Stimulated activated CD8-positive, alpha-beta memory T cell treated with anti-CD3 and anti-CD28 coated beads, Interleukin-12 subunit alpha, Interleukin-12 subunit beta, amount 100 ng/mL, for 24 hours (primary cell): Measurements from ENCODE around the gene EML3.
"Not testable (repeated sequence)": the region's sequence is repeated elsewhere in the genome, so short reads cannot be mapped to it uniquely, and the experiment has no call there.

Experiments
- DNase-seq: peaks from one replicate; pipeline ENCODE4 v3.0.0-alpha.2; 2020; ENCODE audit errors: extremely low read depth

Gene EML3

DNA sequence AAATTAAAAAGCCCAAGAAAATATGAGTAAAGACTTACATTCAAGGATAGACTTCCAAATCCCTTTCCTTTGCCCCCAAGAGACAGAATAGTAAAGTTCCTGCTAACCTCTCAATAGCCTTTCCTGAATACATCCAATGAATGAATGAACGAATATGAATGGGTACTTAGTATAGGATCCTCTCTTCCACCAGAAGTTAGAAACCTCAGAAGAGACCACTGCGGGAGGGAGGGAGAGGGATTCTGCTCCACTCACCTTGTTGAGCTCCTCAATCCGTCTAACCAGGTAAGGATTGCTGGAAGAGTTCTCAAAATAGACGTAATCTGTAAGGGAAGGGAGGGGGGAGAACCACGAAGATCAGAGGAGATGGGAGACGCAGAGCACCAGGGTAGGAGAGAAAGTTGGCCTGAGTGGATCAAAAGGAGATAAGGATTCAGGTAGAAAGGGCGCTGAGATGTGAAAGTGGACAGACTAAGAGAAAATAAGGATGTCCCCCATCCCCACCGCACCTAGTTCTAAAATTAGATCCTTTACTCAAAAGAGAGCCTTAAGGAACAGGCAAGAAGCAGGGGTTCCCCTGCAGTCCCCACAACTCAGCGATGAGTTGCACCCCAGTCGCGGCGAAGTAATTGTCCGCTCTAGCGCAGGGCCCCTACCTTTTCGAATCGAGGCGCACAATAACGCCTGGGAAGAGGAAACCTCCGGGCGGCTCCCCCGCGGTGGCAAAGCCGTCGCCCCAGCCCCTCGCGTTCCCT, 12.0 kb downstream of the EML3 start:
- DNase-seq: no peak

DNA sequence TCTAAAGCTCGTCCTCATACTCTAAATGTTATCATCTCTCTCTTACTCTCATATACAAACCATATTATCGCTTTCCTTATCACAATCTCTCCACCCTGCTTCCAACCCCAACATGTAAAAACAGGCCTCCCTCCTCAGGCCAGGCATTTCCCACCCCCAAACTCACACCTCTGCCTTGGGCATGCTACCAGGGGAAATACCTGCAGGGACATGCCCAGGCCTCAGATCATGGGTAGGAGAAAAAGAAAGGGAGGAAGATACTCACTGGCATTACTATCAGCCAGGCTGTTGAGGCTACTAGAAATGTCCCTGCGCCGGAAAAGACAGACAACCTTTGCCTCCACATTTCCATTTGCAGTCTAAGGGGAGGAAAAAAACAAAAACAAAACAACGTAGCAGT, 12.7 kb downstream of the EML3 start:
- DNase-seq: no peak

DNA sequence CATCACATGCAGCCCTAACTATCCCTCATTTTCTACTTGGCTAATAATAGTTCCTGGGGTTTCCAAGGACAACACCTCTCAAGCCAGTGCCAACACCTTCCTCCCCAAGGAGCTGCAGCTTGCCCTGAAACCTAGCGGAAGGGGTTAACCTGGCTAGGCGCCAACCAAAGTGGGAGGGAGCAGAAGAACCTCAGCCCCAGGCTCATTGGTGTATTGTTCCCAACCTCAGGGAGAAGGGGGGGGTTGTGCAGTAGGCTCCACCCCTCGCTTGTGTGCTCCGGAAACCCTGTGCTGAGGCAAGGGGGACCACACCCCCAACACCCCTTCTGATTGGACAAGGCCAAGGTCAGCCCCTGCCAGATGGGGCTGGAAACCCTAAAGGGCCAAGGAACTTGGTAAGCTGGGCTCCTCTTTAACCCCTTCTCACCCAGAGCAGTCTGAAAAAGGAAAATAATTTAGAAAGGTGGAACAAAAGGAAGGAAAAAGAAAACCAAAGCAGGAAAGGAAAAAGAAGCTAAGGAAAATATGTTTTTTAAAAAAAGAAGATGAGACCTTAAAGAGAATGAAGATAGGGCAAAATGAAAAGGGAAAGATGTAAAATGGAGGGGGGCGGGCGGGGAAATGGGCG, 13.4 kb downstream of the EML3 start:
- DNase-seq: peak; percentile 92

DNA sequence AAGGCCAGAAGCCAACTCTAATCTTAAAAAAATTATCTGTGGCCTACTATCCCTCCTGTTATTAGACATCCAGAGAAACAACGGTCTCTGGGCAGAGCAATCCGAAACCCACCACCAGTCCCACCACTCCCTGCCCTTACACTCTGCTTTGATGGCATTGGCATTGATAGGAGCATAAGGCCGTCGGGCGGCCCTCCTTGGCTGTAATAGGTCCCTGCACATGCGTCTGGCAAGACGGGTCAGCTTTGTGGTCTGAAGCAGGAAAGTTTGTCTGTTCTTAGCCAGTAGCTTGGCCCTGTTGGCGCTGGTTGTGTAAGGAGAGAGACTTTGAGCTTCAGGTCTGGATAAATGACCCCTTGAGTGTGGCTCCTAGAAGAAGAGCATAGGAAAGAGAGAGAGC, 17.5 kb downstream of the EML3 start:
- DNase-seq: no peak

DNA sequence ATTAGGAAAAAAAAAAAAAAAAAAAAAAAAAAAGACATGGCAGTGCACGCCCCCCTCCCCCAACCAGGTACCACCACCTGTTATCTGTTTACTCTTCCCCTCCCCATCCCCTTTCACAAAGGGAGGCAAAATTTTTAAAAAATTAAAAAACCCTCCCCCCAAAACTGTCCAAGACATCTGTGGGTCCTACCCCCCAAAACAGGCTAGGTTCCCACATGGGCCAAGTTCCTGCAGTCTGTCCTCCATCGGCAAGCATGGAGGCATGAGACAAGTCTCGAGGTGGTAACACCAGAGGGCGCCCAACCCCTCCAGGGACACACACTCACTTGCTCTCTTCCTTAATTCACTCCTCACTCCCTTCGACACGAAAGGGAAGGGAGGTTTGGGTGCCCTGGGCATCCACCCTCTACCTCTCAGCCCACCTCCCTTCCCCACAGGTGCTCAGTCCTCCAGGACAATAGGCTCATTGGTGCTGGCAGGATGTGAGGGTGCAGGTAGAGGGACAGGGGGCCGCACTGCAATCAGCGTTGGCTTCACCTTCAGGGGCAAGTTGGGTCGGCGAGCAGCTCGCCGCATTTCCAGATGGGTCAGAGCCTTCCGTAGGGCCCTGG, 19.0 kb downstream of the EML3 start:
- DNase-seq: no peak

DNA sequence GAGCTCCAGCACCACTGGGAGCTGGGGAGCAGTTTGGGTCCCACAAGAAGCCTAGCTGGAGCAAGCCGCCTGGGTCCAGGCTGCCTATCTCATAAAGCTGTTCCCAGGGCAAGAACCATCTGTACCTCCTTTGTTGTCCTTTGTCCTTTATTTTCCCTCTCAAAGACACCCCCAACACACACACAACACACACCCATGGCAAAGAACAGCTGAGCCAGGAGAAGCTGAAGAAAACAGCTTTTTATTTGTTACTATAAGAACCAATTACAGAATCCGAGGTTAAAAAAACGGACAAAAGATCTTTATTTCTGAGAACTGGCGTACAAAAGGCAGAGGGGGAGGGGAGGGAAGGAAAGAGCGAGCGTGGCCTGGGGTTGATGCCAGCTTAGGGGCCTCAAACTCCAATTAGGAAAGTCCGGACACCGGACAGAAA, 19.6 kb downstream of the EML3 start:
- DNase-seq: no peak

DNA sequence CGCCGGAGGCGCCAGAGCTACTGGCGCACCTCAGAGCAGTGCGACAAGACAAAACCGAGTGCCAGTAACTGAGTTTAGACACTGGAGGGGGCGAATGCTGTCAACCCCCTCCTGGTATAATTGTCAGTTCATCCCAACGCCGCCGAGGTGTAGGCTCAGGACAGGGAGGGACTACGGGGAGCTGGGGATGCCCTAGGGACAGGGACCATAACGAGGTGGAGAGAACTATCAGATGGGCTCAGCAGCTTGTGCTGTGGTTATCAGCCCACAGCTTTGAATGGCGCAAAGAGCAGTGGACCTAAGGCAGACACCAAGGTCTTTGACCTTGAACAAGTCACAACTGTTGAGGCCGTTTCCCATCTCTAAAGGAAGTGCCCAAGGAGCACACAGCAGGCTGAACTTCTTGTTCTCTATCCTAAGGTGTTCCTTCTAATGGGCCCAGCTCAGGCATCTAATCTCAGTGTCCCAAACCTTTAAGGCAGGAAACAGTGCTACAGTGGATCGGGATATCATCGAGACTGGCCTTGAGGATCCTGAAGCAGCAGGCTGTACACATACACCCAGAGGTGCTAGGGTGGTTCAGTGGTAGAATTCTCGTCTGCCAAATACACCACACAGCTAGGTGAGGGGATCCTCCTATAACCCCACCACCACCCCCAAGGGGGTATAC, 20.3 kb downstream of the EML3 start:
- DNase-seq: no peak

DNA sequence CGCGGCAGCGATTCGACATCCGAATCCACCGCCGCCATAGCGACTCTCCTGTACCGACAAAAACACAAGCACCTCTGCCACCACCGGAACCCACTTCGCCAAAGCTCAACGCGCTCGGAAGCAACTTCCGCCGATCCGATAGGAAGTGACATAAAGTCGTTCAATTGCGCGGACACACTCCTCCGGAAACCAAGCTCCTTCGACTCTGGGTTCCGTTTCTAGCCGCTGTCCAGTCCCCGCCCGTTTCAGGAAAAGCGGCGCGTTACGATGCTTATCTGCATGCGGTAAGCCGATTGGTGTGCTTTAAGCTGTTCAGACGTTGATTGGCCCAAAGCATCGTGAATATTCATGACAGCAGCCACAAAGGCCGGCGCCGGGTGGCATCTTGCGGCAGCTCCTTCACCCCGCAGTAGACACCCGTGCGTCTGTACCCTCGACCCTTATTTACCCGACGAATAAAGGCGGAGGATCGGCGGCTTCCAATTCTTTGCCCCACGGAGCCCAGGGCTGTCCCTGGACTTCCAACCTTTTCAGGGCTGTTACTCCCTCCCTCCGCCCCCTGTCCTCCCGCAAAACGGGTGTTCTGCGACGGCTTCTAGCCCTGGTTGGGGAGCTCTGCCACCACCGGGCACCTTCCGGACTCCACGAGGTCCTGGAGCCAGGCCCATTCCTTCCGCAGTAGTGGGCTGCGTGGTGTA, 21.0 kb downstream of the EML3 start, which contains the start of gene TUT1:
Gene TUT1 (minus strand): TSS at position 76 of the 698 bp plus-strand sequence. CDS start 38 bp downstream, at position 38.
- DNase-seq: peak; percentile 83

DNA sequence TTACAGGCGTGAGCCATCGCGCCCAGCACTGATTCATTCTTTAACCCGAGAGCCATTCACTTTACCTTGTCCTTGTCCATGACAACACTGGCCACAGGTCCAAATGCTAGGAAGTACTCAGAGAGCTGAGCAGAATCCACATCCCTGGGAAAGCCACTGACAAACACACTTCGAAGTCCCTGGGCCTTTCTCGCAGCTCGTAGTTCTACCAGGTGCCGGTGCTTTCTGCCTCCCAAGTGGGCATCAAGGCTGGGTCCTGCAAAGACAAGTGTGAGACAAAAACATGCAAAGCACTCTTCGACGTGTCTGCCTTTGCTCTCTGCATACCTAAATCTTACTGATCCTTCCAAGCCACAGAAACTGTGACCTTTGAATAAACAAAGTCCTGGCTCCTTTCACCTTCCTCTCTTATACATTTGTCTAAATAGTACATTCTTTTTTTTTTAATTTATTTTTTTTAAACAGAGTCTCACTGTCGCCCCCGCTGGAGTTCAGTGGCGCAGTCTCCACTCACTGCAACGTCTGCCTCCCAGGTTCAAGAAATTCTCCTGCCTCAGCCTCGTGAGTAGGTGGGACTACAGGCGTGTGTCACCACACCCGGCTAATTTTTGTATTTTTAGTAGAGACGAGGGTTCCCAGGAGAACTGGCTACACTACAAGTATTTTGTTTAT, 23.5 kb downstream of the EML3 start:
- no peak for DNase-seq

DNA sequence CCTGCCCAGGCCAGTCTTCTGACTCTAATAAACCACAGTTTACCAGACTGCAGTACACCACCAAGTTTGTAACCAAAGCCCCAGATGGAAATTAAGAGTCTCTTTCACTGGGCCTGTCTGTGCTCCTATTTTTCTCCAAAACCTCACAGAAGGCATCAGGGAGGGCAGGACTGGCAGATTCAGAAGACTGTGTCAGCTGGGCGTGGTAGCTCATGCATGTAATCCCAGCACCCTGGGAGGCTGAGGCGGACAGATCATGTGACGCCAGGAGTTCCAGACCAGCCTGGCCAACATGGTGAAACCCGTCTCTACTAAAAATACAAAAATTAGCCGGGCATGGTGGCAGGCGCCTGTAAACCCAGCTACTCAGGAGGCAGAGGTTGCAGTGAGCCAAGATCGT, 27.2 kb downstream of the EML3 start:
- DNase-seq: not testable (repeated sequence)

DNA sequence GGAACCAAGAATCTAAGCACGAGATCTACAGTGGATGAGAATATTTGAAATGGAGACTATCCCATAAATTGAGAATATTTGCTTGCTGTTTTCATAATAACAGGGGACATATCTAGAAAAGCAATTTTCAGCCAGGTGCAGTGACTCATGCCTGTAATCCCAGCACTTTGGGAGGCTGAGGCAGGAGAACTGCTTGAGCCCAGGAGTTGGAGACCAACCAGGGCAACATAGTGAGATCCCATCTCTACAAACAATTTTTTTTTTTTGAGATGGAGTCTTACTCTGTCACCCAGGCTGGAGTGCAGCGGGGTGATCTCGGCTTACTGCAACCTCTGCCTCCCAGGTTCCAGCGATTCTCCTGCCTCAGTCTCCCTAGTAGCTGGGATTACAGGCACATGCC, 30.8 kb downstream of the EML3 start:
- not testable (repeated sequence) for DNase-seq

DNA sequence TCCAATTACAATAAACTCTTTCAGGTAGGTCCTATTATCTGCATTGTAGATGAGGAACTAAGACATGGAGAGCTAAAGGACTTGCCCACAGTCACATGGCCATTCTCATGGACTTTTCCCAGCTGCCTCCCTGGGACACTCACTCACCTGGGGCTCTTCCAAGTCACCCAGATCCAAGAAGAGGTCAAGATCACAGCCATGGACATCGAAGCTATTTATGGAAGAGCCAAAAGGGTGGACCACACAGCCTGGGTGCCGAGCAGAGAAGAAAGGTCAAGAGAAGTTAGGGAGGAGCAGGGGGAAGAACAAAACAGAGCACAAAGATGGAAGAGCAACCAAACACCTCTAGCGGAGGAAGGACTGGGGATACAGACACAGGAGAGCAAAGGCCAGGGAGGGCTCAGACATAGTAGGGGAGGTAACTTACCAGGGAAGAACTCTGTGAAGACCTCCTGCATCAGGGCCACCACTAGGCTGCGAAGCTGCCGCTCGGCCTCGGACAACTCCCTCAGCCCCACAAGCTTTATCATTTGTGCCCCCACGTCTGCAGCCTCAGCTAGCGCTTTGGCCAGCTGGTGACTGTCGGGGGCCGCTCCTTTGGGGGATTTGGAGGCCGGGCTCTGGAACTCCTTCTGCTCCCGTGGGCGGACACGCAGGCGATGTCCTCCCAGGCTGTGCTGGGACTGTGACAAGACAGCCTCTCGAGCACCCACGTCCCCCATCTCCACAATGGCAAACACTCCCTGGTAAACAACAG, 31.4 kb downstream of the EML3 start:
- no peak for DNase-seq

DNA sequence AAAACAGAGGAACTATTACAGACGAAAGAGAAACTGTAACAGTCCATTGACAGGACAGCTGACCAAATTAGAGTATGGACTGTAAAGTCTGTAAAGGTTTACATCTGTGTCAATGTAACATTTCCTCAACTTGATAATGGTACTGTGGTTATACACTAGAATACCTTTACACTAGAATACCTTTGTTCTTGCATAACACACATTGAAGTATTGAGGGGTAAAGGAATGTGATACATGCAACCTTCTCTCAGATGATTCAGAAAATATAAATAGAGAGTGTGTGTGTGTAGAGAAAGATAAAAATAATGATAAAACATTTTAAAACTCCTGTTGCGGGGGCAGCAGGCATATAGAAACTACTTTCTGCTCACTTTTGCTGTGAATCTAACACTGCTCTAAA, 33.3 kb downstream of the EML3 start:
- no peak for DNase-seq

DNA sequence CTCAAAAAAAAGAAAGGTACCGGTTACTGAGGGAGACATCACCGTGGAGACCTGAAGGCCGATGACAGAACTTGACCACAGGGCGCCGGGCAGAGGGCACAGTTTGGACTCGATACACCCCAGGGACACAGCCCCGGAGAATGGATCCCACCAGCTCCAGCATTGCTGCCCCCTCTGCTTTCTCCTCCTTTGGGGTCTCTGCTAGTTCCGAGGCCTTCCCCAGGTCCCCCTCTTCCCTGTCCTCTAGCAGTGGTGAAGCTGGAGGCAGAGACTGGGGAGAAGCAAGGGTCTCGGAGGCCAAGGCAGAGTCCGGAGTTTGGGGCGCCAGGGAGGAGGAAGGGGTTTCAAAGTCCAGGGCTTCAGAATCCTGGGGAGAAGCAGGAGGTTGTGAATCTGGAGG, 34.0 kb downstream of the EML3 start:
- no peak for DNase-seq

DNA sequence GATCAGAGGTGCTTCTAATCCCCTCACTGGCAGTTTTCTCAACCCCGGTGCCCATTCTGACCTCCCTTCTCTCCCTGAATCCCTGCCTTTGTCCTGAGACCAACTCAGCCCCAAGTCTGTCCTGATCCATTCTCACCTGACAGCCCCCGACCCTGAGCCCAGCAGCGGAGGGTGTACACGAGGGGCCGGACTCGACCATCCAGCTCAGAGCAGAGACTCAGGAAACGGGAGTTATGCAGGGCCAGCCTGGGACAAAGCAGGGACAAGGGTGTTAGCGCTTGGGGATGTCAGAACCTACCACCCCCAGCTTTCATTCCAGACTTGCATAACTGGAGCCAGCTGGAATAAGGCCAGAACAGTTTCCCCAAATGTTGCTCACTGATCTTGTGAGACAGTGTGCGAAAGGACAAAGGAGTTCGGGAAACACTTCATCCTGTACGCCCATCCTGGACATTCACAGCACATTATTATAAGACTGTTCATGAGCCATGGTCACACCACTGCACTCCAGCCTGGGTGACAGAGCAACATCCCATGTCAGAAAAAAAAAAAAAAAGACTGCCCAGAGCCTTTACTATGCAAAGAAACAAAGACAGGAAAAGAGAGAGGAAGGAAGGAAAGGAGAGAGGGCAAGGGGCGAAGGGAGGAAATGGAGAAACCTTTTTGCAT, 35.4 kb downstream of the EML3 start:
- DNase-seq: no peak

DNA sequence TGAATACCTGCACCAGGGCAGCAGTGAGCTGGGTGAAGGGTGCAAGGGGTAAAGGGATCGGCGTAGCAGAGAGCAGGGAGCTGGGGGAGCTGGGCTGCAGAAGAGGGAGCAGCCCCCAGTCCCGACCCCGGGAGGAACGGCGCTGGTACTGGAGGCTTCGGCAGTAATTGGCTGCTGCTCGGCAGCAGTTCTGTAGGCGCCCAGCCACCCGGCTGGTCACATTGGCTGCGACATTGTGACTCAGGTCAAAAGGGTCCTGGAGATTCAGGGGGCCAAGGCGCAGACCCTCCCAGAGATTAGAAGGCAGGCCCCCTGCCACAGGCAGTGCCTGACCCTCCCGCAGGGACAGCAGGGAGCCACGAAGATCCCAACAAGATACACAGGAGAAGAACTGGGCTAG, 36.7 kb downstream of the EML3 start:
- DNase-seq: no peak

DNA sequence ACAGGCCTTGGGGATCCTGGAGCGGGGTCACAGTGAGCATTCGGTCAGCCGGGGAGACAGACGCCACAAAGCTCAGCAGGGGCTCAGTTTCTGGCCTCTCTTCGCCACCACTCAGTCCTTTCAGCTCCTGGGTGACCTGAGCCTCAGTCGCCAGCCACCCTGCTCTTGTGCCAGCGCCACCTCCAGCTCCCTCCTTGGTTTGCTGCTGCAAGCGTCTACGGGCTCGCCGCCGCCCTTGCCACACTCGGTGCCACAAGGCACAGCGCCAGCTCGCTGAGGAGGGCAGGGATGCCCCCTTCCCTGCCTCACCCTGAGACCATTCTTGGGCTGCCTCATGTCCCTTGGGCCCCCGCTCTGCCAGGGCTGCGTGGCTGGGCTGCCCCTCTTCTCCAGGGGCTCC, 37.4 kb downstream of the EML3 start:
- no peak for DNase-seq

DNA sequence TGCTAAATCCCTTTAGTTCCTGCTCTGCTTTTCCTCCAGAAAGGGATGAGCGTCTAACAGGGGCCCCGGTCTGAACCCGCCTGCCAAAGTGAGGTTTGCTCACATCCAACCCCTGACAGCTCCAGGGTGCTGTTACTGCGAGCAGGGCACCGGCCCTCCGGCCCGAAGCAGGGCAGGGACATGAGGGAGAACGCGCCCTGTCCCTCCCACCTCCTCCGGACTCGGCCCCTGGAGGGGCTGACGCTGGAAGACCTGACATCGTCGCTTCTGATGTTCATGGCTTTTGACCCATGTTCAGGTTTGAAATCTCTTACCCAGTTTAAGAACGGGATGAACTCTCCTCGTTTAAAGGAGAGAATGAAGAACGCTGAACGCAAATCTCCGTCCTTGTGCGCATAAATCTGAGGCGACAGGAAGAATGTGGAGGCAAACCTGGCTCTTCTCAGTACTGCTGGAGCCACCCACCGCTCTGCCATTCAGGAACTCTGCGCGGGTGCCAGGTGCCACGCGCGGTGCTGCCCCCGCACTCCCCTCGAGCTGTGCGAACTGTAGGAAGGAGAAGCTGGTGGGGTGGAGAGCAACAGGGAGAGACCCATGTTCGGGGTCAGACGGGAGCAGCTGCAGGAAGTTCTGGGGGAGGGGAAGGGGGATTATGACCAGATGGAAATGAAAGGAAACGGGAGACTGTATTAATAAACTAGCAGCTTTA, 38.1 kb downstream of the EML3 start:
- DNase-seq: no peak

DNA sequence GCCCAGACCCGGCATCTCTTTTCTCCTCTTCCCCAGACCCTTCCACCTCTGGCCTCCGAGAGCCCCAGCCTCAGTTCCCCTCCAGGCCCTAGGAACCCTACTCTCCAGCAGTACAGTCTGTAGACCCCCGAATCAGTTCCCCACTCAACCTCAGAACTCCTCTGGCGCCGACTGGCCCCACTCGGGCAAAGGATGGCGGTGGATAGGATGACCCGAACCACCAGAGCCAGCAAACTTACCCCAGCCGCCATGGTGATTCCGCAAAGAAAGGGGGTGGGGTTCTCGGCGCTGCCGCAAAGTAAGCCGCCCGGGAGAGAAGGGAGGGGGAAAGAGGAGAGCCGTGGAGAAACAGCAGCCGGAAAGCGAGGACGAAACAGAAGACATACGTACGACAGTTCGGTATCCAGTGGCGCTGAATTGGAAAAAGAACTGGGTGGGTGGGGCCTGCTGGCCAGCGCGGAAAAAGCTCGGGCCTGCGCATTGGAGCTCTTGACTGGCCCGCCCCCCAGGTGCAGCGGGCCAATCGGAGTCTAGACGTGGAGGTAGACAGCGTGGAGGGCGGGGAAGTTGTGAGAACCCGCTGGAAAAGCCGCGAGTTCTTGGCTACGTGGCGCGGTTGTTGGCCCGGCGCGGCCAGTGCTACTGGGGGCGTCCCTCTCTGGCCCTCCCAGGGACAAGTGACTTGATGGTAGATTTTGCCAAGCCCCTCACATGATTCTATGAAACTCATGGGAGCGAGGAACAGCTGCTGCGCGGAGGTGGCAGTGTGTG, 38.8 kb downstream of the EML3 start, which contains the start of gene EEF1G:
Gene EEF1G (minus strand): TSS at position 300 of the 771 bp plus-strand sequence. CDS start 49 bp downstream, at position 251.
- peak; percentile 94 for DNase-seq
